ENCODE data around the gene RFTN2. TPM values are rescaled to one million over a fixed set of nuclear protein-coding genes. Genes with fewer than 3 reads are reported as not detected.
"Not testable (repeated sequence)": the region's sequence is repeated elsewhere in the genome, so short reads cannot be mapped to it uniquely, and the experiment has no call there.

The RFTN2 gene
- total RNA-seq, 6 experiments from 2014 or later: 0.05 to 0.45 (median 0.13) TPM; not detected in 1

DNA sequence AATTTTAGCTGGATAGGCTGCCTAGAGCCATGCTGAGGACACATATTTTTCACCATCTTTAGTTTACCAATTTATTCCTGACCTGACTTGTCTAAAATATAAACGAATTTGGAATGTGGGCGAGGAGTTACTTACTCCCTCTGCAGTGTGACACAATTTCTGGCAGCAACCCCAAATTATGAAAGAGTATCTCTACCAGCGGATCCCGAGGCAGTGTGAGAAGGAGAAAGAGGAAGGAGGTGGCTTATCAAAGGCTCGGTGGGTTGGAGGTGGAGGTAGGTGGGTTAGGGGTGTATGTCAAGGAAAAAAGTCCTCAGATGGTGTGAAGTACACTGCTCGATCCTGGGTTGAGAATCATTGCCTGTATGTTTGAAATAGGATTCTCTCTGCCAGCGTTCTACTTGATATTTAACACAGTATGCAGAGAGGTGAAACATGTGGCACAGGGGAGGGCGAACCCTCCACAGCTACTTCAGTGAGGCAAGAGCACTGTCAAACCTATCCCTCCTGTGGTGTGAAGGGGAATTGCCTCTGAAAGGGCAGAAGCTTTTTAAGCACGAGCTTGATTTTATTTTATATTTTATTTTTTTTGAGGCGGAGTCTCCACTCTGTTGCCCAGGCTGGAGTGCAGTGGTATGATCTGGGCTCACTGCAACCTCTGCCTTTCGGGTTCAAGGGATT is 76.0 kb downstream of the RFTN2 start:
- Mint-ChIP-seq H3K27ac (no peak overlapping the region), H3K4me3 (no peak overlapping the region), H3K9me3 (no peaks in the 10 kb centered on the region), H3K36me3 (ENCODE audit: low read depth) (no peaks in the 10 kb centered on the region), H3K4me1 (ENCODE audit: low read depth) (peaks cover 5% of the 10 kb centered on the region; the same call in 1 of the 2 replicates), H3K27me3 (ENCODE audit: insufficient read depth) (peaks cover 2% of the 10 kb centered on the region)
- TF ChIP-seq, protein P1, sequence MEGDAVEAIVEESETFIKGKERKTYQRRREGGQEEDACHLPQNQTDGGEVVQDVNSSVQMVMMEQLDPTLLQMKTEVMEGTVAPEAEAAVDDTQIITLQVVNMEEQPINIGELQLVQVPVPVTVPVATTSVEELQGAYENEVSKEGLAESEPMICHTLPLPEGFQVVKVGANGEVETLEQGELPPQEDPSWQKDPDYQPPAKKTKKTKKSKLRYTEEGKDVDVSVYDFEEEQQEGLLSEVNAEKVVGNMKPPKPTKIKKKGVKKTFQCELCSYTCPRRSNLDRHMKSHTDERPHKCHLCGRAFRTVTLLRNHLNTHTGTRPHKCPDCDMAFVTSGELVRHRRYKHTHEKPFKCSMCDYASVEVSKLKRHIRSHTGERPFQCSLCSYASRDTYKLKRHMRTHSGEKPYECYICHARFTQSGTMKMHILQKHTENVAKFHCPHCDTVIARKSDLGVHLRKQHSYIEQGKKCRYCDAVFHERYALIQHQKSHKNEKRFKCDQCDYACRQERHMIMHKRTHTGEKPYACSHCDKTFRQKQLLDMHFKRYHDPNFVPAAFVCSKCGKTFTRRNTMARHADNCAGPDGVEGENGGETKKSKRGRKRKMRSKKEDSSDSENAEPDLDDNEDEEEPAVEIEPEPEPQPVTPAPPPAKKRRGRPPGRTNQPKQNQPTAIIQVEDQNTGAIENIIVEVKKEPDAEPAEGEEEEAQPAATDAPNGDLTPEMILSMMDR (IDR thresholded peaks at IDR 0.05): peak; percentile 63
- DNase-seq: peak; percentile 9

DNA sequence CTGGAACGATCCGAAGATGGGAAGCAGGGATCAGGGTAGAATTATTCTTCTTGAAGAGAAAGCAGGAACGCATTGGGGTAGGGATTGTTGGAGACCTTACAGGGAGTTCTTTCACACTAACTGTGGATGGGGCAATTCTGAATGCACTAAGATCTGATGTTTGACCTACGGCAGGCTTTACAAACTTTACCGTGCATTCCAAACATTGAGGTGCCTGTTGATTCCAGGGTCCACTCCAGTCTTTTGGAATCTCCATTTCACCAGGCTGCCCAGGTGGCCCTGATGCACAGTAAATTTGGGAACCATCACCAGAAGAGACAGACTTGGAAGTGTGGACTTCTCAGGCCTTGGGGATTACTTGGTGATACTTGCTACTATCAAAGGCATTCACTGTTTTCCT is 76.9 kb downstream of the RFTN2 start:
- Mint-ChIP-seq H3K4me1 (ENCODE audit: low read depth) (peaks cover 5% of the 10 kb centered on the region; the same call in 1 of the 2 replicates), H3K27me3 (ENCODE audit: insufficient read depth) (peaks cover 3% of the 10 kb centered on the region), H3K27ac (no peak overlapping the region), H3K4me3 (no peak overlapping the region), H3K36me3 (ENCODE audit: low read depth) (no peaks in the 10 kb centered on the region), H3K9me3 (no peaks in the 10 kb centered on the region)
- DNase-seq: no peak
- TF ChIP-seq, protein P1 (IDR thresholded peaks at IDR 0.05): no peak

DNA sequence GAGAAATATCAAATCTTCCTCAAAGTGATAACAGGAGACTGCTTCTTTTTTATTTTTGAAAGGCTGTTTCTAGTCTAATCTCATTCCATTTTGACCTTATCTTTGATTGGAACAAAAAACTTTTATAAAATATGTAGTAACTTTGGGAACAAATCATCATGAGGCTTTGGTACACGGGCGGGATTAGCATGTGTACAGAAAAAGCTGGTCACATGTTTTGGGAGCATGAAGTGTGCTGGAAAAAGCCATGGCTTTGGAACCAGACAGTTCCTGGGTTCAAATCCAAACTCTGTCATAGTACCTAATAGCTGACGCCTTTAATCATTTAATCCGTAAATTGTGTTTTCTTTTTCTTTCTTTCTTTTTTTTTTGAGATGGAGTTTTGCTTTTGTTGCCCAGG is 78.2 kb downstream of the RFTN2 start:
- Mint-ChIP-seq H3K4me3 (no peak overlapping the region), H3K9me3 (no peaks in the 10 kb centered on the region), H3K4me1 (ENCODE audit: low read depth) (peaks cover 5% of the 10 kb centered on the region; the same call in 1 of the 2 replicates), H3K27me3 (ENCODE audit: insufficient read depth) (peaks cover 5% of the 10 kb centered on the region), H3K27ac (no peak overlapping the region), H3K36me3 (ENCODE audit: low read depth) (no peaks in the 10 kb centered on the region)
- TF ChIP-seq, protein P1 (IDR thresholded peaks at IDR 0.05): no peak
- DNase-seq: no peak

DNA sequence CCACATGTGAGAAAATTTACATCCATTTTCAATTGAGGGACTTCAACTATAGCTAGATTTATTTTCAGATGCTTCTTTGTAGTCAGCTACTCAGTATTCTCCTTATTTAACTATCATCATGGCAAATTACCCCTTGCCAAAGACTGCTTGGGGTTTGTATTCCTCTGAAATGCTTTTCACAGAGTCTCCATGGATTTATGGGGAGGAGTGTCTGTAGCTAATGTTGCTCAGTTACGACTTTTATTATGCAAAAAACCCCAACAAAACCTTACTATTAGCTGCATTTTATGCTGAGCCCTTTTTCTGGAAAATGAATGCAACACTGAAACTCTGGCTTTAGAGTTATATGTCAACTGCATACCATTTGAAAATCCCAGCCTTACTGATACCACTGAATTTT is 78.6 kb downstream of the RFTN2 start:
- Mint-ChIP-seq H3K4me3 (no peak overlapping the region), H3K27me3 (ENCODE audit: insufficient read depth) (peaks cover 5% of the 10 kb centered on the region), H3K9me3 (no peaks in the 10 kb centered on the region), H3K27ac (no peak overlapping the region), H3K36me3 (ENCODE audit: low read depth) (no peaks in the 10 kb centered on the region), H3K4me1 (ENCODE audit: low read depth) (peaks cover 5% of the 10 kb centered on the region; the same call in 1 of the 2 replicates)
- DNase-seq: no peak
- TF ChIP-seq, protein P1 (IDR thresholded peaks at IDR 0.05): no peak

DNA sequence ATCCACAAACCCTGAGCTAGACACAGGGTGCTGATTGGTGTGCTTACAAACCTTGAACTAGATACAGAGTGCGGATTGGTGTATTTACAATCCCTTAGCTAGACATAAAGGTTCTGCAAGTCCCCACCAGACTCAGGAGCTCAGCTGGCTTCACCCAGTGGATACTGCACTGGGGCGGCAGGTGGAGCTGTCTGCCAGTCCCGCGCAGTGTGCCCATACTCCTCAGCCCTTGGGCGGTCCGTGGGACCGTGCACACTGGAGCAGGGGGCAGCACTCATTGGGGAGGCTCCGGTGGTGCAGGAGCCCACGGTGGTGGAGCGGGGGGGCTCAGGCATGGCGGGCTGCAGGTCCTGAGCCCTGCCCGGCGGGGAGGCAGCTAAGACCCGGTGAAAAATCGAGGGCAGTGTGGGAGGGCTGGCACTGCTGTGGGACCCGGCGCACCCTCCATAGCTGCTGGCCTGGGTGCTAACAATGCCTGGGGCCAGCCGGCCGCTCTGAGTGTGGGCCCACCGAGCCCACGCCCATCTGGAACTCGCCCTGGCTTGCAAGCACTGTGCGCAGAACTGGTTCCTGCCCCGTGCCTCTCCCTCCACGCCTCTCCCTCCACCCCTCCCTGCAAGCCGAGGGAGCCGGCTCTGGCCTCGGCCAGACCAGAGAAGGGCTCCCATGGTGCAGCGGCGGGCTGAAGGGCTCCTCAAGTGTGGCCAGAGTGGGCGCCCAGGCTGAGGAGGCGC is 83.9 kb downstream of the RFTN2 start:
- no peaks in the 10 kb centered on the region for H3K36me3 Mint-ChIP-seq (ENCODE audit: low read depth)
- H3K4me1 Mint-ChIP-seq (ENCODE audit: low read depth): no peaks in the 10 kb centered on the region
- TF ChIP-seq, protein P1 (IDR thresholded peaks at IDR 0.05): no peak
- peaks cover 3% of the 10 kb centered on the region; the same call in 1 of the 2 replicates for H3K27me3 Mint-ChIP-seq (ENCODE audit: insufficient read depth)
- H3K27ac Mint-ChIP-seq: no peak overlapping the region
- H3K9me3 Mint-ChIP-seq: peaks cover 4% of the 10 kb centered on the region; the same call in 1 of the 2 replicates
- DNase-seq: no peak
- no peak overlapping the region for H3K4me3 Mint-ChIP-seq

DNA sequence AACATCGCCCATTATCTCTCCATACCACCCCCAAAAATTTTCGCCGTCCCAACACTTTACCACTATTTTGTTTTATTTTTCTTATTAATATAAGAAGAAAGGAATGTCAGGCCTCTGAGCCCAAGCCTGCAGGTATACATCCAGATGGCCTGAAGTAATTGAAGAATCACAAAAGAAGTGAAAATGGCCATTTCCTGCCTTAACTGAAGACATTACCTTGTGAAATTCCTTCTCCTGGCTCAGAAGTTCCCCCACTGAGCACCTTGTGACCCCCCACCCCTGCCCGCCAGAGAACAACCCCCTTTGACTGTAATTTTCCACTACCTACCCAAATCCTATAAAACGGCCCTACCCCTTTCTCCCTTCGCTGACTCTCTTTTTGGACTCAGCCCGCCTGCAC is 88.1 kb downstream of the RFTN2 start:
- DNase-seq; H3K4me1 Mint-ChIP-seq (ENCODE audit: low read depth); H3K9me3 Mint-ChIP-seq; H3K4me3 Mint-ChIP-seq; H3K27me3 Mint-ChIP-seq (ENCODE audit: insufficient read depth); H3K27ac Mint-ChIP-seq; H3K36me3 Mint-ChIP-seq (ENCODE audit: low read depth): not testable (repeated sequence)

DNA sequence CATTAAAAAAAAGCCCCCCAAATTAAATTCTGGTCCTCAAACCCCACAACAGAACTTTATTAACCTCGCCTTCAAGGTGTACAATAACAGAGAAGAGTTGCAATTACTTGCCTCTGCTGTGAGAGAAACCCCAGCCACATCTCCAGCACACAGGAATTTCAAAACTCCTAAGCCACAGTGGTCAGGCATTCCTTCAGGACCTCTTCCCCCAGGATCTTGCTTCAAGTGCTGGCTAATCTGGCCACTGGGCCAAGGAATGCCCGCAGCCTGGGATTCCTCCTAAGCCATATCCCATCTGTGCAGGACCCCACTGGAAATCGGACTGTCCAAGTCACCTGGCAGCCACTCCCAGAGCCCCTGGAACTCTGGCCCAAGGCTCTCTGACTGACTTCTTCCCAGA is 95.2 kb downstream of the RFTN2 start:
- H3K36me3 Mint-ChIP-seq (ENCODE audit: low read depth); H3K4me3 Mint-ChIP-seq; H3K27me3 Mint-ChIP-seq (ENCODE audit: insufficient read depth); H3K9me3 Mint-ChIP-seq; H3K27ac Mint-ChIP-seq; H3K4me1 Mint-ChIP-seq (ENCODE audit: low read depth); DNase-seq: not testable (repeated sequence)

DNA sequence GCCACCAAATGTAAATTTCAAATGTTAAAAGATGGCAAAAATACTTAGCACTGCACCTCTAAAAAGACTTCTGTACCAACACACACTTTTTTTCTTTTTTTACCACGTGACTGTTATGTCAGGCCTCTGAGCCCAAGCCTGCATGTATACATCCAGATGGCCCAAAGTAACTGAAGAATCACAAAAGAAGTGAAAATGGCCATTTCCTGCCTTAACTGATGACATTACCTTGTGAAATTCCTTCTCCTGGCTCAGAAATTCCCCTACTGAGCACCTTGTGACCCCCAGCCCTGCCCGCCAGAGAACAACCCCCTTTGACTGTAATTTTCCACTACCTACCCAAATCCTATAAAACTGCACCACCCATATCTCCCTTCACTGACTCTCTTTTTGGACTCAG is 97.1 kb downstream of the RFTN2 start:
- not testable (repeated sequence) for H3K4me1 Mint-ChIP-seq (ENCODE audit: low read depth)

More for the DNA sequence above, 97.1 kb downstream of the RFTN2 start:
- Mint-ChIP-seq H3K36me3 (ENCODE audit: low read depth) (peaks cover 16% of the 10 kb centered on the region), H3K9me3 (peaks cover 11% of the 10 kb centered on the region)
- H3K27me3 Mint-ChIP-seq (ENCODE audit: insufficient read depth); DNase-seq; H3K4me3 Mint-ChIP-seq; H3K27ac Mint-ChIP-seq: not testable (repeated sequence)

All from HFFc6 (cell line).